ENCODE data around the gene UGT1A9.

UGT1A9 gene

GRCh38 chr2:233769260-233769659 lies 97.6 kb downstream of the UGT1A9 start:
- H3K79me2 ChIP-seq (ENCODE audit: control insufficient read depth, low read length): no peaks in the 10 kb centered on the region
- no peaks in the 10 kb centered on the region for H3K9me2 ChIP-seq (replicated peaks; ENCODE audit: control insufficient read depth, low read length)
- H3F3A ChIP-seq (ENCODE audit: control insufficient read depth, insufficient read depth): no peaks in the 10 kb centered on the region
- TF ChIP-seq EZH2phosphoT487 (IDR thresholded peaks at IDR 0.05; ENCODE audit: borderline replicate concordance, low read length): no peak
- TF ChIP-seq, protein P1, sequence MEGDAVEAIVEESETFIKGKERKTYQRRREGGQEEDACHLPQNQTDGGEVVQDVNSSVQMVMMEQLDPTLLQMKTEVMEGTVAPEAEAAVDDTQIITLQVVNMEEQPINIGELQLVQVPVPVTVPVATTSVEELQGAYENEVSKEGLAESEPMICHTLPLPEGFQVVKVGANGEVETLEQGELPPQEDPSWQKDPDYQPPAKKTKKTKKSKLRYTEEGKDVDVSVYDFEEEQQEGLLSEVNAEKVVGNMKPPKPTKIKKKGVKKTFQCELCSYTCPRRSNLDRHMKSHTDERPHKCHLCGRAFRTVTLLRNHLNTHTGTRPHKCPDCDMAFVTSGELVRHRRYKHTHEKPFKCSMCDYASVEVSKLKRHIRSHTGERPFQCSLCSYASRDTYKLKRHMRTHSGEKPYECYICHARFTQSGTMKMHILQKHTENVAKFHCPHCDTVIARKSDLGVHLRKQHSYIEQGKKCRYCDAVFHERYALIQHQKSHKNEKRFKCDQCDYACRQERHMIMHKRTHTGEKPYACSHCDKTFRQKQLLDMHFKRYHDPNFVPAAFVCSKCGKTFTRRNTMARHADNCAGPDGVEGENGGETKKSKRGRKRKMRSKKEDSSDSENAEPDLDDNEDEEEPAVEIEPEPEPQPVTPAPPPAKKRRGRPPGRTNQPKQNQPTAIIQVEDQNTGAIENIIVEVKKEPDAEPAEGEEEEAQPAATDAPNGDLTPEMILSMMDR (IDR thresholded peaks at IDR 0.05; ENCODE audit: low read depth, low read length, poor library complexity, severe bottlenecking): no peak
- H3K4me2 ChIP-seq (ENCODE audit: low read length): no peak overlapping the region
- H3K4me1 ChIP-seq (ENCODE audit: control insufficient read depth, low read length): no peaks in the 10 kb centered on the region
- H3K27me3 ChIP-seq (ENCODE audit: control insufficient read depth, low read length): 0 out of 2 replicates have a peak, but pooled peaks cover 2% of the 10 kb centered on the region
- H4K20me1 ChIP-seq (ENCODE audit: control insufficient read depth, insufficient read depth, low read depth, low read length): no peaks in the 10 kb centered on the region
- no peak overlapping the region for H3K27ac ChIP-seq (ENCODE audit: low read depth, low read length)
- H3K9me3 ChIP-seq (ENCODE audit: control insufficient read depth, insufficient read depth, low read length): no peaks in the 10 kb centered on the region
- no peaks in the 10 kb centered on the region for H3K36me3 ChIP-seq (ENCODE audit: control insufficient read depth, low read length)
- no peak overlapping the region for H3K4me3 ChIP-seq (ENCODE audit: low read length)

- TF ChIP-seq, protein P1 (IDR thresholded peaks at IDR 0.05; ENCODE audit: low read depth, low read length, poor library complexity, severe bottlenecking): no peak
- TF ChIP-seq EZH2phosphoT487 (IDR thresholded peaks at IDR 0.05; ENCODE audit: borderline replicate concordance, low read length): no peak
- no peaks in the 10 kb centered on the region for H4K20me1 ChIP-seq (ENCODE audit: control insufficient read depth, insufficient read depth, low read depth, low read length)
- H3K4me3 ChIP-seq (ENCODE audit: low read length): no peak overlapping the region
- H3F3A ChIP-seq (ENCODE audit: control insufficient read depth, insufficient read depth): no peaks in the 10 kb centered on the region
- no peaks in the 10 kb centered on the region for H3K36me3 ChIP-seq (ENCODE audit: control insufficient read depth, low read length)
- H3K4me1 ChIP-seq (ENCODE audit: control insufficient read depth, low read length): no peaks in the 10 kb centered on the region
- H3K27ac ChIP-seq (ENCODE audit: low read depth, low read length): no peak overlapping the region
- no peaks in the 10 kb centered on the region for H3K9me2 ChIP-seq (replicated peaks; ENCODE audit: control insufficient read depth, low read length)
- no peaks in the 10 kb centered on the region for H3K79me2 ChIP-seq (ENCODE audit: control insufficient read depth, low read length)
- no peaks in the 10 kb centered on the region for H3K27me3 ChIP-seq (ENCODE audit: control insufficient read depth, low read length)
- peaks cover 2% of the 10 kb centered on the region; the same call in 1 of the 2 replicates for H3K9me3 ChIP-seq (ENCODE audit: control insufficient read depth, insufficient read depth, low read length)
- H3K4me2 ChIP-seq (ENCODE audit: low read length): no peak overlapping the region
Measured at GRCh38 chr2:233772153-233772552, 100.5 kb downstream of the UGT1A9 start.

DNA sequence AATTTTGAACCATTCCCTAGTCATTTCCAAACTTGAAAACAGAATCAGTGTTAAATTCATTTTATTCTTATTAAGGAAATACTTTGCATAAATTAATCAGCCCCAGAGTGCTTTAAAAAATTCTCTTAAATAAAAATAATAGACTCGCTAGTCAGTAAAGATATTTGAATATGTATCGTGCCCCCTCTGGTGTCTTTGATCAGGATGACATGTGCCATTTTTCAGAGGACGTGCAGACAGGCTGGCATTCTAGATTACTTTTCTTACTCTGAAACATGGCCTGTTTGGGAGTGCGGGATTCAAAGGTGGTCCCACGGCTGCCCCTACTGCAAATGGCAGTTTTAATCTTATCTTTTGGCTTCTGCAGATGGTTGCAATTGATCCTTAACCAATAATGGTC lies 100.9 kb downstream of the UGT1A9 start:
- H3K9me2 ChIP-seq (replicated peaks; ENCODE audit: control insufficient read depth, low read length): no peaks in the 10 kb centered on the region
- H3K27ac ChIP-seq (ENCODE audit: low read depth, low read length): no peak overlapping the region
- TF ChIP-seq EZH2phosphoT487 (IDR thresholded peaks at IDR 0.05; ENCODE audit: borderline replicate concordance, low read length): no peak
- TF ChIP-seq, protein P1 (IDR thresholded peaks at IDR 0.05; ENCODE audit: low read depth, low read length, poor library complexity, severe bottlenecking): no peak

More for the DNA sequence above, 100.9 kb downstream of the UGT1A9 start:
- Histone ChIP-seq H3K4me3 (ENCODE audit: low read length) (no peak overlapping the region), H3K27me3 (ENCODE audit: control insufficient read depth, low read length) (no peaks in the 10 kb centered on the region), H3K79me2 (ENCODE audit: control insufficient read depth, low read length) (no peaks in the 10 kb centered on the region), H3F3A (ENCODE audit: control insufficient read depth, insufficient read depth) (no peaks in the 10 kb centered on the region), H3K4me1 (ENCODE audit: control insufficient read depth, low read length) (no peaks in the 10 kb centered on the region), H3K9me3 (ENCODE audit: control insufficient read depth, insufficient read depth, low read length) (peaks cover 2% of the 10 kb centered on the region; the same call in 1 of the 2 replicates), H4K20me1 (ENCODE audit: control insufficient read depth, insufficient read depth, low read depth, low read length) (no peaks in the 10 kb centered on the region), H3K4me2 (ENCODE audit: low read length) (no peak overlapping the region), H3K36me3 (ENCODE audit: control insufficient read depth, low read length) (no peaks in the 10 kb centered on the region)
